ENCODE results near the gene ARHGEF2.

GRCh38 chr1:155961937-155962336 lies 16.4 kb downstream of the ARHGEF2 start:
- no peak for TF ChIP-seq CTCF (conservative IDR thresholded peaks at IDR 0.05; ENCODE audit: low read length)
- TF ChIP-seq EZH2phosphoT487 (IDR thresholded peaks at IDR 0.05; ENCODE audit: borderline replicate concordance) = no peak
